Karpas-422 (cell line): Measurements from ENCODE around the gene SLC36A4. TPM values are rescaled to one million over a fixed set of nuclear protein-coding genes. Genes with fewer than 3 reads are reported as not detected.
"Not testable (repeated sequence)": the region's sequence is repeated elsewhere in the genome, so short reads cannot be mapped to it uniquely, and the experiment has no call there.

Experiments
- DNase-seq: peaks from one replicate; pipeline ENCODE4 v3.0.0-alpha.2; 2015
- H2AFZ ChIP-seq: fragments of 200-600 bp; sonication (generic); 2 replicates; pipeline ENCODE4 v1.6.1; 2014; ENCODE audit warnings: antibody characterized with exemption, low read length, mixed read lengths
- H3K27ac ChIP-seq: fragments of 200-600 bp; sonication (generic); 2 replicates; pipeline ENCODE4 v1.5.1; 2014; ENCODE audit warnings: mild to moderate bottlenecking, low read length, moderate library complexity
- H3K27me3 ChIP-seq: fragments of 200-600 bp; sonication (generic); 2 replicates; pipeline ENCODE4 v1.6.1; 2014; ENCODE audit warnings: low read length, mixed read lengths
- H3K36me3 ChIP-seq: fragments of 200-600 bp; sonication (generic); 2 replicates; pipeline ENCODE4 v1.6.1; 2014; ENCODE audit warnings: low read length, mixed read lengths; ENCODE audit not compliant: insufficient read depth
- H3K4me1 ChIP-seq: fragments of 200-600 bp; sonication (generic); 2 replicates; pipeline ENCODE4 v1.6.1; 2014; ENCODE audit warnings: mild to moderate bottlenecking, low read length, mixed read lengths
- H3K4me2 ChIP-seq: fragments of 200-600 bp; sonication (generic); 2 replicates; pipeline ENCODE4 v1.6.1; 2014; ENCODE audit warnings: low read length, low read depth, mild to moderate bottlenecking; ENCODE audit not compliant: poor library complexity, severe bottlenecking
- H3K4me3 ChIP-seq: fragments of 200-600 bp; sonication (generic); 2 replicates; pipeline ENCODE4 v1.5.1; 2014; ENCODE audit warnings: mild to moderate bottlenecking, antibody characterized with exemption, low read length, mixed read lengths
- H3K79me2 ChIP-seq: fragments of 200-600 bp; sonication (generic); 2 replicates; pipeline ENCODE4 v1.6.1; 2014; ENCODE audit warnings: mild to moderate bottlenecking, low read length, mixed read lengths
- H3K9ac ChIP-seq: fragments of 200-600 bp; sonication (generic); 2 replicates; pipeline ENCODE4 v1.6.0; 2014; ENCODE audit warnings: low read length
- H3K9me2 ChIP-seq: fragments of 200-600 bp; sonication (generic), shearing (Covaris generic); replicated peaks from 2 replicates; pipeline ENCODE4 v1.6.0; 2014; ENCODE audit warnings: mild to moderate bottlenecking, low read length, moderate library complexity; ENCODE audit not compliant: insufficient read depth
- H3K9me3 ChIP-seq: fragments of 300-700, 200-600 bp; sonication (generic); 2 replicates; pipeline ENCODE4 v1.6.1; 2014; ENCODE audit warnings: low read length, mixed read lengths
- H4K20me1 ChIP-seq: fragments of 200-600 bp; sonication (generic); 2 replicates; pipeline ENCODE4 v1.6.1; 2014; ENCODE audit warnings: mild to moderate bottlenecking, antibody characterized with exemption, low read length, low read depth; ENCODE audit not compliant: insufficient read depth
- small RNA-seq: library from RNA; depleted of rRNA; stranded (forward); fragments of <200 nt; gene quantifications from one replicate; pipeline ENCODE3, GENCODE V24; 2014
- total RNA-seq: library from RNA; depleted of rRNA; stranded (reverse); fragments of >200 nt; shearing (Covaris generic); gene quantifications from 2 replicates; pipeline ENCODE4 v1.2.3, GENCODE V29; 2014; ENCODE audit warnings: low replicate concordance; rRNA removed

SLC36A4 gene
- total RNA-seq, 1 experiment from 2014 or later: 109 TPM

DNA sequence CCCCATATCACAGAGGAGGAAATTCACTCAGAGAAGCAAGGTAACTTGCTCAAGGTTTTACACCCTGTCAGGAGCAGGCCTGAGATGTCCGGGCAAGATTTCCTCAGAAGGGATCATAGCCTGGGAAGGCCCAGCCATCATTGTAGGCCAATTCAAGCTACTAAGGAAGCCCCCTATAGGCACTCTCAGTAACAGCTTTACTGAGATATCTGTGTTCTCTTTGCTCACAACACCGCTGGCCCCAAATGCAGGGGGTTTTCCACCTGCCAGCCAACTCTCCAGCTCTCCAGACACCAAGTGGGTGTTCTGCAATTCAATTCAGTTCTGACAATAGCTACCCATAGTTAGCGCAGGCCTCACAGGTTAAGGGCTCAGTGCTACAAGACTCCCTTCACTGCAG lies 84.0 kb downstream of the SLC36A4 start:
- Histone ChIP-seq H3K9me2 (no peaks in the 10 kb centered on the region), H4K20me1 (no peaks in the 10 kb centered on the region), H3K79me2 (no peaks in the 10 kb centered on the region), H3K27ac (no peak overlapping the region), H3K4me2 (no peak overlapping the region), H3K4me1 (peaks cover 9% of the 10 kb centered on the region), H3K27me3 (no peaks in the 10 kb centered on the region), H3K4me3 (no peak overlapping the region), H2AFZ (no peak overlapping the region), H3K9me3 (no peaks in the 10 kb centered on the region), H3K9ac (no peak overlapping the region), H3K36me3 (no peaks in the 10 kb centered on the region)
- DNase-seq: no peak

DNA sequence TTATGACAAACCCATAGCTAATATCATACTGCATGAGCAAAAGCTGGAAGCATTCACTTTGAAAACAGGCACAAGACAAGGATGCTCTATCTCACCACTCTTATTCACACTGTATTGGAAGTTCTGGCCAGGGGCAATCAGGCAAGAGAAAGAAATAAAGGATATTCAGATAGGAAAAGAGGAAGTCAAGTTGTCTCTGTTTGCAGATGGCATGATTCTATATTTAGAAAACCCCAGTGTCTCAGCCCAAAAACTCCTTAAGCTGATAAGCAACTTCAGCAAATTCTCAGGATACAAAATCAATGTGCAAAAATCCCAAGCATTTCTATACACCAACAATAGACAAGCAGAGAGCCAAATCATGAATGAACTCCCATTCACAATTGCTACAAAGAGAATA lies 86.6 kb downstream of the SLC36A4 start:
- H3K9me2 ChIP-seq, H3K27me3 ChIP-seq, H3K4me1 ChIP-seq, H3K9me3 ChIP-seq, H3K36me3 ChIP-seq, H3K27ac ChIP-seq, H3K79me2 ChIP-seq, H3K4me2 ChIP-seq, H2AFZ ChIP-seq, H3K9ac ChIP-seq, H3K4me3 ChIP-seq, H4K20me1 ChIP-seq, DNase-seq: not testable (repeated sequence)

DNA sequence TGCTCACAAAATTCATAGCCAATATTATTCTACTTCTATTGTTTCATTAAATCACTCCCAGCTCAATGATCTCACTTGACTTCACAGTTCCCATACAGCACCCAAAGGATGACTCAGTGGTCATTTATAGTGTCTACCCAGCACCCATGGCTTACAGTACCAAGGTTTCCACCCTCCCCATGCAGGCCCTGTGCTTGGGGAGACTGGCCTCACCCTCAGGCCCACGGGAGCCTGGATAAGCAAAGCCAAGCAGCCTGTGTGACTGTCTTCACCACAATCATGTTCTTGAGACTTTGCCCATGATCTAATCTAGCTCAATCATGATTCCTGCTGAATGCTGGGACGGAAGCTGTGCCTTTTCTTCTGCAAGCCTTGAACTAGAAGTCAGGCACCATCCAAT lies 97.6 kb downstream of the SLC36A4 start:
- Histone ChIP-seq H3K79me2 (no peaks in the 10 kb centered on the region), H3K9me2 (no peaks in the 10 kb centered on the region; the same call in 1 of the 2 replicates), H3K27me3 (no peaks in the 10 kb centered on the region), H3K36me3 (no peaks in the 10 kb centered on the region), H2AFZ (no peak overlapping the region), H3K27ac (no peak overlapping the region), H3K9ac (no peak overlapping the region), H4K20me1 (no peaks in the 10 kb centered on the region), H3K4me3 (no peak overlapping the region), H3K9me3 (no peaks in the 10 kb centered on the region), H3K4me2 (no peak overlapping the region), H3K4me1 (no peaks in the 10 kb centered on the region)
- DNase-seq: no peak

- DNase-seq: no peak
- Histone ChIP-seq H3K36me3 (no peaks in the 10 kb centered on the region), H3K27ac (no peak overlapping the region), H2AFZ (no peak overlapping the region), H3K79me2 (no peaks in the 10 kb centered on the region), H3K9ac (no peak overlapping the region), H4K20me1 (no peaks in the 10 kb centered on the region), H3K27me3 (no peaks in the 10 kb centered on the region), H3K9me3 (no peaks in the 10 kb centered on the region), H3K4me1 (no peaks in the 10 kb centered on the region), H3K4me2 (no peak overlapping the region), H3K4me3 (no peak overlapping the region), H3K9me2 (no peaks in the 10 kb centered on the region; the same call in 1 of the 2 replicates)
Observed at GRCh38 chr11:93099806-93100205, 98.0 kb downstream of the SLC36A4 start.

Small RNAs within 50 kb of the gene (small RNA-seq; reads per million reads assigned to genes)
- gene AP003072.1: not detected

Other genes starting within 250 kb of the SLC36A4 start
- gene MTNR1B, start 228.3 kb downstream of the SLC36A4 start, total RNA-seq: 0.60 TPM in 1 of 2 replicates, not detected in the other
- not detected in 2 replicates for gene DEUP1, start 132.8 kb upstream of the SLC36A4 start, total RNA-seq